HK-2 (cell line): Measurements from ENCODE around the gene OGDH.
A peak's percentile ranks its signal among the peaks of the same experiment; 100 is the strongest.
"Not testable (repeated sequence)": the region's sequence is repeated elsewhere in the genome, so short reads cannot be mapped to it uniquely, and the experiment has no call there.

Experiments
- DNase-seq: peaks from one replicate; pipeline ENCODE4 v3.0.0-alpha.2; 2018; ENCODE audit not compliant: unreplicated experiment

The OGDH gene

DNA sequence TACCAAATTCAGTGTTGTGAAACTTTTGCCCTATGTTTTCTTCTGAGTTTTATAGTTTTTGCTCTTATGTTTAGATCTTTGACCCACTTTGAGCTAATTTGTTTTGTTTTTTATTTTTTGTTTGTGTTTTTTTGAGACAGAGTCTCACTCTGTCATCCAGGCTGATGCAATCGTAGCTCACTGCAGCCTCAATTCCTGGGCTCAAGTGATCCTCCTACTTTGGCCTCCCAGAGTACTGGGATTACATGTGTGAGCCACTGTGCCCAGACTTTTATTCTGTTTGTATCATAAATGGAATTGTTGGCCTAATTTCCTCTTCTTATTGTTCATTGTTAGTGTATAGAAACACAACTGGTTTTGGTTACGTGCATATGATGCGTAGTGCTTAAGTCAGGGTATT lies 99.0 kb downstream of the OGDH start:
- DNase-seq, result no peak

DNA sequence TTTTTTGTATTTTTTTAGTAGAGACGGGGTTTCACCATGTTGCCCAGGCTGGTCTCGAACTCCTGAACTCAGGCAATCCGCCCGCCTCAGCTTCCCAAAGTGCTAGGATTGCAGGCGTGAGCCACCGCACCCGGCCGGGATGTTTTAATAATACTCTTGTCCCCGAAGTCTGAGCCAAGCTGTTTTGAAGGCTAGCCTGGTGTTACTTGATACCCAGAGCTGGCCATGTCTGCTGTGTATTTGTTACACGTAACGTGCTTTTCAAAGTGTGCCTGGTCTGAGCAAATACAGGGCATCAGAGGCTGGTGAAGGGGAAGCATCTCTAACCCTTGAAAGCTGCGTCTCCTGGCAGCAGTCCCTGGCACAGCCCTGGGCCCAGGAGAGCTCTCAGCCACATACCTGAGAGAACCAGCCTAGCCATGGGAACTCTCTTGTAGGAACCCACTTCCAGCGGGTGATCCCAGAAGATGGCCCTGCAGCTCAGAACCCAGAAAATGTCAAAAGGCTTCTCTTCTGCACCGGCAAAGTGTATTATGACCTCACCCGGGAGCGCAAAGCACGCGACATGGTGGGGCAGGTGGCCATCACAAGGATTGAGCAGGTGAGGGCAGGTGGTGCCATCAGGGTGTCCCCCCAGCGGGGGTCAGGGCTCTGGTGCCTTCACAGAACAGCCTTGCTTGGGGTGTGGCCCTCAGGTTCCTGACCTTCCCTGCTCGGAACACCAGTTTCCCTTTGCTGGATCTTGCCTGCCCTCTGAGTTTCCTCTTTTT lies 100.5 kb downstream of the OGDH start:
- no peak for DNase-seq

DNA sequence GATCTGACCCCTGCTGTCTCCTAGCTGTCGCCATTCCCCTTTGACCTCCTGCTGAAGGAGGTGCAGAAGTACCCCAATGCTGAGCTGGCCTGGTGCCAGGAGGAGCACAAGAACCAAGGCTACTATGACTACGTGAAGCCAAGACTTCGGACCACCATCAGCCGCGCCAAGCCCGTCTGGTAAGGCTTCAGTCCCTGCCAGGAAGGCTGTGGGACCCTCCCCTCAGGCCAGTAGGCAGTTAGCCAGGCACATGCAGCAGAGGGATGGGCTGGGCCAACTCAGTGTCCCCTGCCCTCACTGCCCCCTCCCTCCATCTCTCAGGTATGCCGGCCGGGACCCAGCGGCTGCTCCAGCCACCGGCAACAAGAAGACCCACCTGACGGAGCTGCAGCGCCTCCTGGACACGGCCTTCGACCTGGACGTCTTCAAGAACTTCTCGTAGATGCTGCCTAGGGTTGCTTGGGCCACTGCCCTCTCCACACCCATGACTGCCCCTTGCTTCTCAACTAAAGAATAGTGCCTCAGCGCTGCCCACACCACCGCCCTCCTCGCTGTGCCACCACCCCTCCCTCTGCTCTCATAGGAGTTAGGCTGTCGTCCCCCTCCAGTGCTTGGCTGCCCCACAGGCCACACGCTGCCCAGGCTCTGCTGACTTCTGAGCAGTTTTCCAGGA lies 101.3 kb downstream of the OGDH start:
- no peak for DNase-seq

GRCh38 chr7:44709011-44709915 lies 102.8 kb downstream of the OGDH start:
- DNase-seq, result no peak

GRCh38 chr7:44709945-44710596 lies 103.6 kb downstream of the OGDH start:
- DNase-seq, result no peak

GRCh38 chr7:44711528-44711927 lies 105.1 kb downstream of the OGDH start:
- no peak for DNase-seq

GRCh38 chr7:44712012-44712411 lies 105.6 kb downstream of the OGDH start:
- no peak for DNase-seq

- no peak for DNase-seq
These were observed 106.7 kb downstream of the OGDH start for GRCh38 chr7:44713141-44713540.

GRCh38 chr7:44713680-44714335 lies 107.4 kb downstream of the OGDH start:
- DNase-seq, result no peak

- DNase-seq, result no peak
These were observed 109.8 kb downstream of the OGDH start for GRCh38 chr7:44716205-44716604.

GRCh38 chr7:44720301-44720700 lies 113.9 kb downstream of the OGDH start:
- no peak for DNase-seq

DNA sequence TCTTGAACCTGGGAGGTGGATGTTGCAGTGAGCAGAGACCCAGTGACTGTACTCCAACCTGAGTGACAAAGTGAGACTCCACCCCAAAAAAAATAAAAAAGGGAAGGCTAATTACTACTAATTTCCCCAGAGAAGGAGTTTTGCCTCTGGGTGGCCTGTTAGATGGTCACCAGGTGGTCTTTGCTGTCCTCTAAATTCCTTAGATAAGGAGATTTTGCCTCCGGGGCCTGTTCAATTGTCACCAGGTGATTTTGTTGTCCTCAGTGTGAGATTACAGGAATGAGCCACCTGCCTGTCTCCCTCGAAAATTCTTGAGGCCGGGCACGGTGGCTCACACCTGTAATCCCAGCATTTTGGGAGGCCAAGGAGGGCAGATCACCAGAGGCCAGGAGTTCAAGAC lies 117.8 kb downstream of the OGDH start:
- DNase-seq, result no peak

DNA sequence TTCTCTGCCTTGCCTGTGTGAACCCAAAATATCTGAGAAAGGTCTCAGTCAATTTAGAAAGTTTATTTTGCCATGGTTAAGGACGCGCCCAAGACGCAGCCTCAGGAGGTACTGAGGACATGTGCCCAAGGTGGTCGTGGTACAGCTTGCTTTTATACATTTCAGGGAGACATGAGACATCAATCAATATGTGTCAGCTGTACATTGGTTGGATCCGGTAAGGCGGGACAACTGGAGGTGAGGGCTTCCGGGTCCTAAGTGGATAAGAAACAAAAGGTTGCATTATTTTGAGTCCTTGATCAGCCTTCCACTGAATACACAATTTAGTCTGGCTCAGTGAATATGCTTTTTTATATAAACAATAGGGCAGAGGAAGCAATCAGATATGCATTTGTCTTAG lies 119.8 kb downstream of the OGDH start:
- DNase-seq, result not testable (repeated sequence)

DNA sequence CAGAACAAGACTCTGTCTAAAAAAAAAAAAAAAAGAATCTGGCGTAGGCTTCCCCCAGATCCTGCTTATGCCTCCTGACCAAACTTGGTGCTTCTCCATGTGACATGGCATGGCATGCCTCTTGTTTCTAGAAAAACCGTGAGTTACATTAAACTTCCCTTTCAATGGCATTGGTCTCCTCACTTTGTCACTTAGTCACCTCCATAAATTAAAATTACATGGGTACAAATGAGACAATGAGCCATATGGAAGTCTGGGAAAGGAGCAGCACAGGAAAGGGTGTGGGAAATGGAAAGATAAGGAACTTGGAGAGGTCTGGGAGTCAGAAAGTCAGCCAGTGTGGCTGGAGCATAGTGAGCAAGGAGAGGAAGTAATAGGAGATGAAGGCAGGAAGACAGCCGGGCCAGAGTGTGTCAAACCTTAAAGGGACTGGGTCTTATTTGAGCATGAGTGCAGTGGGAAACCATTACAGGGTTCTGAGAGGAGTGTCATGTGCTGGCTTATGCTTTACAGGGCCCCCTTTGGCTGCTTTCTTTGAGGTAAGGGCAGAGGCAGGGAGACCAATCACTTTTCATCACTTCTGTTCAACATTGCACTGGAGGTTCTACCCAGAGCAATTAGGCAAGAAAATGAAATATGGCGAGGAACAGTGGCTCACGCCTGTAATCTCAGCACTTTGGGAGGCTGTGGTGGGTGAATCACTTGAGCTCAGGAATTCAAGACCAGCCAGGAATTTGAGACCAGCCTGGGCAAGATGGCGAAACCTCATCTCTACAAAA lies 120.9 kb downstream of the OGDH start:
- peak; percentile 47 for DNase-seq

- no peak for DNase-seq
These were observed 121.5 kb downstream of the OGDH start for GRCh38 chr7:44727937-44728262.

DNA sequence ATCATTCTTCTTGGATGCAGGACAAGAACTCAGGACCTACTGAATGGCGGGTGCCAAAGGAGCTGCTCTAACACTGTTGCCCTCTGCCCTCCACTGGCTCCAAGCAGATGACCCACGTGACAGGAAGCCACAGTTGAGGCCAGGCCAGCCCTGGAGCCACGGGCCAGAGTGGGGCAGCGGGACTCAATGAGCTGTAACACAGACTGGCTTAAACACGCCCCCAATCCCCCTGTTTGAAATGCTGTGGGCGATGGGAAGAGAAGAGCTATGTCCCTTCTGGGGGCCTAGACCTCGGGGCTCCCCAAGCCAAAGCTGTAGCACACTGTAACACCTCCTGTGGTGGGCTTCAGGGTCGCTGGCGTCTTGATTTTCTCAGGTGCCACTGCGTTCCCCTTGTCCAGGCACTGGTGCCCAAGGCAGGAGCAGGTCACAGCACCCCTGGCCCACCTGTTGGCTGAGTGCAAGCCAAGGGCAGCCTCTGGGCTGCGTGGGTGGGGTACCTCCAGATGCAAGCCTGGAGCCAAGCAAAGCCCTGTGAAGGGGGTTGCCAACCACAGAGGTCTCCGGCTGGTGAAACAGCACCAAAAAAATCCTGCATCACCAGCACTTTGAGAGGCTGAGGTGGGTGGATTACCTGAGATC lies 123.6 kb downstream of the OGDH start:
- DNase-seq, result no peak

DNA sequence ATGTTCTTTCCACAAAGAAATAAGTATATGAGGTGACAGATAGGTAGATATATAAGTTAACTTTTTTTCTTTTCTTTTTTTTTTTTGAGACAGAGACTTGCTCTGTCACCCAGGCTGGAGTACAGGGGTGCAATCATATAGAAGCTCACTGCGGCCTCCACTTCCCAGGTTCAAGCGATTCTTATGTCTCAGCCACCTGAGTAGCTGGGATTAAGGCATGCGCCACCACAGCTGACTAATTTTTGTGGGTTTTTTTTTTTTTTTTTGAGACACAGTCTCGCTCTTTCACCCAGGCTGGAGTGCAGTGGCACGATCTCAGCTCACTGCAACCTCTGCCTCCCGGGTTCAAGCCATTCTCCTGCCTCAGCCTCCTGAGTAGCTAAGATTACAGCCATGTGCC lies 126.5 kb downstream of the OGDH start:
- DNase-seq, result not testable (repeated sequence)

DNA sequence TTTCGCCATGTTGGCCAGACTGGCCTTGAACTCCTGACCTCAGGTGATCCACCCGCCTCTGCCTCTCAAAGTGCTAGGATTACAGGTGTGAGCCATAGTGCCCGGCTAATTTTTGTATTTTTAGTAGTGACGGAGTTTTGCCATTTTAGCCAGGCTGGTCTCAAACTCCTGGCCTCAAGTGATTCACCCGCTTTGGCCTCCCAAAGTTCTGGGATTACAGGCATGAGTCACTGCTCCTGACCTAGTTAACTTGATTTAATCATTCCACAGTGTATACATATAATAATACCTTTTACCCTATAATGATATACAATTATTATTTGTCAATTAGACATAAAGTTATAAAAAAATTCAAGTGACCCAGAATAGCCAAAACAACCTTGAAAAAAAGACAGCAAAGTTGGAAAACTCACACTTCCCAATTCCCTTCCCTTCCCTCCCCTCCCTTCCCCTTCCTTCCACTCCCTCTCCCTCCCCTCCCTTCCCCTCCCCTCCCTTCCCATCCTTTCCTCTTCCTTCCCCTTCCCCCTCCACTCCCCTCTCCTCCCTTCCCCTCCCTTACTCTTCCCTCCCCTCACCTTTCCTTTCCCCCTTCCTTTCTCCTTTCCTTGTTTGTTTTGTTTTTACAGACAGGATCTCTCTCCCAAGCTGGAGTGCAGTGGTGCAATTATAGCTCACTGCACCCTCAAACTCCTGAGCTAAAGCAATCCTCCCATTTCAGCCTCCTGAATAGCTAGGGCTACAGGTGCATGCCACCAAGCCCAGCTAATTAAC lies 127.5 kb downstream of the OGDH start:
- DNase-seq, result peak; percentile 50

GRCh38 chr7:44735403-44736165 lies 129.2 kb downstream of the OGDH start:
- peak; percentile 46 for DNase-seq
